Vagina (tissue), 2 donors: ENCODE measurements around the gene PTPN4. TPM values are rescaled to one million over a fixed set of nuclear protein-coding genes. Genes with fewer than 3 reads are reported as not detected.
"Not testable (repeated sequence)": the region's sequence is repeated elsewhere in the genome, so short reads cannot be mapped to it uniquely, and the experiment has no call there.

Experiments
- DNase-seq, 2 donors: peaks; one replicate each; pipeline ENCODE4 v3.0.0-alpha.2; 2017; ENCODE audit errors: extremely low spot score in 2 of 2
- H3K27ac ChIP-seq: fragments of 200-600 bp; sonication (generic); one replicate; pipeline ENCODE4 v1.5.1; 2019
- H3K27me3 ChIP-seq: fragments of 200-600 bp; sonication (generic); one replicate; pipeline ENCODE4 v1.5.1; 2019
- H3K36me3 ChIP-seq, 2 donors: fragments of 200-600 bp; sonication (generic); one replicate each; pipeline ENCODE4 v1.5.1; 2017 to 2019
- H3K4me1 ChIP-seq: fragments of 200-600 bp; sonication (generic); one replicate; pipeline ENCODE4 v1.5.1; 2019
- H3K4me3 ChIP-seq, 2 donors: fragments of 200-600 bp; sonication (generic); 1 replicate in 1 of 2; 2 replicates in 1 of 2; pipeline ENCODE4 v1.5.1; 2016 to 2019
- H3K9me3 ChIP-seq: fragments of 200-600 bp; sonication (generic); one replicate; pipeline ENCODE4 v1.5.1; 2019
- CTCF ChIP-seq, 3 experiments: fragments of 450-650 bp in 2 of 3; fragments of 200-600 bp in 1 of 3; sonication (generic) in 1 of 3; IDR thresholded peaks; one replicate each; pipeline ENCODE4 v1.5.1; 2017 to 2019; ENCODE audit warnings: antibody characterized with exemption in 3 of 3, mild to moderate bottlenecking in 2 of 3, moderate library complexity in 2 of 3
- POLR2A ChIP-seq, 2 donors: fragments of 450-650 bp; IDR thresholded peaks; one replicate each; pipeline ENCODE4 v1.6.1; 2017; ENCODE audit warnings: antibody characterized with exemption in 2 of 2, mild to moderate bottlenecking in 2 of 2, moderate library complexity in 2 of 2
- POLR2AphosphoS5 ChIP-seq, 2 donors: sonication (generic); formaldehyde crosslinking; IDR thresholded peaks; one replicate each; pipeline ENCODE4 v1.9.0; 2017; ENCODE audit warnings: antibody characterized with exemption in 2 of 2, mild to moderate bottlenecking in 2 of 2, low read depth in 1 of 2; ENCODE audit not compliant: insufficient read depth in 1 of 2
- intact Hi-C: fragments of 100-400 bp; cut with DNase I; formaldehyde crosslinking; loops from one replicate; pipeline ENCODE4 v1.15.1; 2023
- total RNA-seq: library from RNA; depleted of rRNA; stranded (reverse); fragments of >200 nt; gene quantifications from one replicate; pipeline ENCODE4 v1.2.3, GENCODE V29; 2016

The PTPN4 gene
- total RNA-seq, 1 donor from 2014 or later, result 31.7 TPM

GRCh38 chr2:119800376-119800902 lies 40.7 kb downstream of the PTPN4 start:
- intact Hi-C loops, result no loop called here
- no peak overlapping the region for H3K4me3 ChIP-seq
- H3K36me3 ChIP-seq, result no peaks in the 10 kb centered on the region
- DNase-seq, result no peak
- no peak overlapping the region for H3K27ac ChIP-seq
- no peak for TF ChIP-seq POLR2A (IDR thresholded peaks at IDR 0.05)
- no peak for TF ChIP-seq POLR2AphosphoS5 (IDR thresholded peaks at IDR 0.05; ENCODE audit: insufficient read depth in 1 of 2, low read depth in 1 of 2)
- no peak for TF ChIP-seq CTCF (IDR thresholded peaks at IDR 0.05)
- no peaks in the 10 kb centered on the region for H3K9me3 ChIP-seq
- H3K4me1 ChIP-seq, result no peaks in the 10 kb centered on the region
- no peaks in the 10 kb centered on the region for H3K27me3 ChIP-seq

GRCh38 chr2:119801040-119801439 lies 41.3 kb downstream of the PTPN4 start:
- Histone ChIP-seq H3K36me3 (no peaks in the 10 kb centered on the region), H3K9me3 (no peaks in the 10 kb centered on the region), H3K4me1 (no peaks in the 10 kb centered on the region), H3K4me3 (no peak overlapping the region), H3K27ac (no peak overlapping the region), H3K27me3 (no peaks in the 10 kb centered on the region)
- TF ChIP-seq POLR2A (IDR thresholded peaks at IDR 0.05), result no peak
- TF ChIP-seq POLR2AphosphoS5 (IDR thresholded peaks at IDR 0.05; ENCODE audit: insufficient read depth in 1 of 2, low read depth in 1 of 2), result no peak
- TF ChIP-seq CTCF (IDR thresholded peaks at IDR 0.05), result no peak
- intact Hi-C loops, result no loop called here
- DNase-seq, result no peak

GRCh38 chr2:119801989-119802388 lies 42.3 kb downstream of the PTPN4 start:
- H3K4me1 ChIP-seq, DNase-seq, H3K27ac ChIP-seq, H3K4me3 ChIP-seq, intact Hi-C loops, H3K27me3 ChIP-seq, H3K36me3 ChIP-seq, H3K9me3 ChIP-seq: not testable (repeated sequence)

- intact Hi-C loops, result no loop called here
- H3K36me3 ChIP-seq, result no peaks in the 10 kb centered on the region
- no peak for DNase-seq
- H3K27me3 ChIP-seq, result no peaks in the 10 kb centered on the region
- H3K9me3 ChIP-seq, result no peaks in the 10 kb centered on the region
- no peak overlapping the region for H3K27ac ChIP-seq
- no peak overlapping the region for H3K4me3 ChIP-seq
- TF ChIP-seq POLR2A (IDR thresholded peaks at IDR 0.05) (no peak), POLR2AphosphoS5 (IDR thresholded peaks at IDR 0.05; ENCODE audit: insufficient read depth in 1 of 2, low read depth in 1 of 2) (no peak), CTCF (IDR thresholded peaks at IDR 0.05) (no peak)
- no peaks in the 10 kb centered on the region for H3K4me1 ChIP-seq
These were observed 43.4 kb downstream of the PTPN4 start for GRCh38 chr2:119803101-119803500.

GRCh38 chr2:119804409-119804808 lies 44.7 kb downstream of the PTPN4 start:
- DNase-seq, intact Hi-C loops, H3K4me1 ChIP-seq, H3K4me3 ChIP-seq, H3K27me3 ChIP-seq, H3K27ac ChIP-seq, H3K9me3 ChIP-seq, H3K36me3 ChIP-seq: not testable (repeated sequence)

GRCh38 chr2:119808516-119809147 lies 48.9 kb downstream of the PTPN4 start:
- no peaks in the 10 kb centered on the region for H3K36me3 ChIP-seq
- H3K9me3 ChIP-seq, result no peaks in the 10 kb centered on the region
- intact Hi-C loops, result no loop called here
- no peak overlapping the region for H3K27ac ChIP-seq
- peaks cover 9% of the 10 kb centered on the region for H3K4me1 ChIP-seq
- TF ChIP-seq POLR2A (IDR thresholded peaks at IDR 0.05) (no peak), POLR2AphosphoS5 (IDR thresholded peaks at IDR 0.05; ENCODE audit: insufficient read depth in 1 of 2, low read depth in 1 of 2) (no peak), CTCF (IDR thresholded peaks at IDR 0.05) (no peak)
- DNase-seq, result no peak
- no peaks in the 10 kb centered on the region for H3K27me3 ChIP-seq
- no peak overlapping the region for H3K4me3 ChIP-seq
